ENCODE data around the gene MTOR.
"Not testable (repeated sequence)": the region's sequence is repeated elsewhere in the genome, so short reads cannot be mapped to it uniquely, and the experiment has no call there.

MTOR gene

GRCh38 chr1:11129649-11130390, 132.5 kb downstream of the MTOR start:
- in situ Hi-C loops (cut with HindIII; ENCODE audit: low sequenced_read_pairs): loop anchor here (5.0 kb wide), 2 partner anchors 48 to 82 kb away; no protein-coding TSS in a partner anchor

- in situ Hi-C loops (cut with HindIII; ENCODE audit: low sequenced_read_pairs): no loop called here
Measured at GRCh38 chr1:11126569-11126968, 135.8 kb downstream of the MTOR start.

GRCh38 chr1:11125931-11126330, 136.4 kb downstream of the MTOR start:
- in situ Hi-C loops (cut with HindIII; ENCODE audit: low sequenced_read_pairs): no loop called here

- in situ Hi-C loops (cut with HindIII; ENCODE audit: low sequenced_read_pairs): no loop called here
Measured at GRCh38 chr1:11124965-11125364, 137.4 kb downstream of the MTOR start.

GRCh38 chr1:11116318-11116717, 146.0 kb downstream of the MTOR start:
- in situ Hi-C loops (cut with HindIII; ENCODE audit: low sequenced_read_pairs): no loop called here

- in situ Hi-C loops (cut with HindIII; ENCODE audit: low sequenced_read_pairs): no loop called here
Measured at GRCh38 chr1:11114966-11115365, 147.4 kb downstream of the MTOR start.

- in situ Hi-C loops (cut with HindIII; ENCODE audit: low sequenced_read_pairs): no loop called here
Measured at GRCh38 chr1:11109047-11109760, 153.1 kb downstream of the MTOR start.

GRCh38 chr1:11107599-11107998, 154.8 kb downstream of the MTOR start:
- in situ Hi-C loops (cut with HindIII; ENCODE audit: low sequenced_read_pairs): no loop called here

- in situ Hi-C loops (cut with HindIII; ENCODE audit: low sequenced_read_pairs): no loop called here
Measured at GRCh38 chr1:11105586-11105985, 156.8 kb downstream of the MTOR start.

GRCh38 chr1:11101347-11101746, 161.0 kb downstream of the MTOR start:
- in situ Hi-C loops (cut with HindIII; ENCODE audit: low sequenced_read_pairs): no loop called here

GRCh38 chr1:11100806-11101205, 161.5 kb downstream of the MTOR start:
- in situ Hi-C loops (cut with HindIII; ENCODE audit: low sequenced_read_pairs): not testable (repeated sequence)

- in situ Hi-C loops (cut with HindIII; ENCODE audit: low sequenced_read_pairs): no loop called here
Measured at GRCh38 chr1:11100149-11100493, 162.2 kb downstream of the MTOR start.

- in situ Hi-C loops (cut with HindIII; ENCODE audit: low sequenced_read_pairs): loop anchor here (5.0 kb wide), 1 partner anchor 37 kb away; the partner anchor contains the start of gene SRM
Measured at GRCh38 chr1:11099310-11100148, 162.8 kb downstream of the MTOR start, which contains the start of gene EXOSC10. Gene EXOSC10, minus strand, starts transcription at chr1:11099869. Its CDS starts 38 bp downstream, at chr1:11099831.

- in situ Hi-C loops (cut with HindIII; ENCODE audit: low sequenced_read_pairs): loop anchor here (5.0 kb wide), 1 partner anchor 37 kb away; the partner anchor contains the start of gene SRM
Measured at GRCh38 chr1:11098931-11099309, 163.4 kb downstream of the MTOR start.

- in situ Hi-C loops (cut with HindIII; ENCODE audit: low sequenced_read_pairs): loop anchor here (5.0 kb wide), 1 partner anchor 49 kb away; no protein-coding TSS in a partner anchor
Measured at GRCh38 chr1:11083784-11084183, 178.6 kb downstream of the MTOR start.

- in situ Hi-C loops (cut with HindIII; ENCODE audit: low sequenced_read_pairs): loop anchor here (5.0 kb wide), 1 partner anchor 51 kb away; no protein-coding TSS in a partner anchor
Measured at GRCh38 chr1:11080931-11081330, 181.4 kb downstream of the MTOR start.

GRCh38 chr1:11078631-11079030, 183.7 kb downstream of the MTOR start:
- in situ Hi-C loops (cut with HindIII; ENCODE audit: low sequenced_read_pairs): no loop called here

- in situ Hi-C loops (cut with HindIII; ENCODE audit: low sequenced_read_pairs): not testable (repeated sequence)
Measured at GRCh38 chr1:11073398-11073797, 189.0 kb downstream of the MTOR start.

- in situ Hi-C loops (cut with HindIII; ENCODE audit: low sequenced_read_pairs): no loop called here
Measured at GRCh38 chr1:11072216-11072917, 190.0 kb downstream of the MTOR start.

GRCh38 chr1:11071463-11072215, 190.7 kb downstream of the MTOR start:
- in situ Hi-C loops (cut with HindIII; ENCODE audit: low sequenced_read_pairs): no loop called here
